Esophagus muscularis mucosa (tissue), 4 donors: ENCODE data around the gene KRT37. TPM values are rescaled to one million over a fixed set of nuclear protein-coding genes. Genes with fewer than 3 reads are reported as not detected.

Source experiments
- DNase-seq: peaks from one replicate; pipeline ENCODE4 v3.0.0-alpha.2; 2017; ENCODE audit errors: extremely low spot score
- H3K27ac ChIP-seq, 4 donors: fragments of 200-600 bp; sonication (generic); replicated peaks in 1 of 4; 1 replicate in 3 of 4; 2 replicates in 1 of 4; pipeline ENCODE4 v1.5.1; 2016 to 2019; ENCODE audit warnings: mild to moderate bottlenecking in 1 of 4
- H3K27me3 ChIP-seq, 4 donors: fragments of 200-600 bp; sonication (generic); one replicate each; pipeline versions ENCODE4 v1.5.1 to v1.6.0; 2016 to 2019
- H3K36me3 ChIP-seq, 4 donors: fragments of 200-600 bp; sonication (generic); one replicate each; pipeline ENCODE4 v1.5.1; 2016 to 2019
- H3K4me1 ChIP-seq, 4 donors: fragments of 200-600 bp; sonication (generic); one replicate each; pipeline ENCODE4 v1.5.1; 2016 to 2019
- H3K4me3 ChIP-seq, 4 donors: fragments of 200-600 bp; sonication (generic); 1 replicate in 2 of 4; 2 replicates in 2 of 4; pipeline ENCODE4 v1.5.1; 2016 to 2019; ENCODE audit warnings: mild to moderate bottlenecking in 4 of 4, moderate library complexity in 1 of 4
- H3K9me3 ChIP-seq, 4 donors: fragments of 200-600 bp; sonication (generic); 1 replicate in 3 of 4; 2 replicates in 1 of 4; pipeline ENCODE4 v1.5.1; 2016 to 2019
- CTCF ChIP-seq, 3 experiments: fragments of 200-600 bp in 2 of 3; fragments of 450-650 bp in 1 of 3; sonication (generic) in 2 of 3; IDR thresholded peaks; one replicate each; pipeline ENCODE4 v1.5.1; 2017 to 2019; ENCODE audit warnings: antibody characterized with exemption in 3 of 3, mild to moderate bottlenecking in 2 of 3, moderate library complexity in 1 of 3
- EP300 ChIP-seq: sonication (generic); formaldehyde crosslinking; IDR thresholded peaks from one replicate; pipeline ENCODE4 v1.6.1; 2017; ENCODE audit warnings: antibody characterized with exemption
- POLR2A ChIP-seq: fragments of 450-650 bp; IDR thresholded peaks from one replicate; pipeline ENCODE4 v1.6.1; 2017; ENCODE audit warnings: antibody characterized with exemption, moderate library complexity, mild to moderate bottlenecking, low read depth
- POLR2AphosphoS5 ChIP-seq, 2 donors: sonication (generic); formaldehyde crosslinking; IDR thresholded peaks; one replicate each; pipeline ENCODE4 v1.6.1; 2017; ENCODE audit warnings: antibody characterized with exemption in 2 of 2
- WGBS: methylation state at CpG from one replicate; pipeline ENCODE4 v1.1.5; 2018; 5-methylcytosine and 5-hydroxymethylcytosine counted together
- intact Hi-C: fragments of 100-400 bp; cut with DNase I; formaldehyde crosslinking; loops from one replicate; pipeline ENCODE4 v1.15.1; 2023
- total RNA-seq, 4 donors: library from RNA; depleted of rRNA; stranded (reverse); fragments of >200 nt; gene quantifications; one replicate each; pipeline versions ENCODE4 v1.1.0 to v1.2.1, GENCODE V29; 2016

The KRT37 gene
- total RNA-seq, 4 donors from 2014 or later, result not detected

- intact Hi-C loops, result no loop called here
- Histone ChIP-seq H3K4me3 (no peak overlapping the region), H3K27me3 (no peaks in the 10 kb centered on the region), H3K4me1 (no peaks in the 10 kb centered on the region), H3K27ac (no peak overlapping the region), H3K9me3 (no peaks in the 10 kb centered on the region), H3K36me3 (no peaks in the 10 kb centered on the region)
- TF ChIP-seq CTCF (IDR thresholded peaks at IDR 0.05) (no peak), POLR2AphosphoS5 (IDR thresholded peaks at IDR 0.05) (no peak), EP300 (no peak)
- 80% methylated on average over 10 of the region's 10 CpGs for WGBS
- DNase-seq, result no peak
These were observed 30.6 kb downstream of the KRT37 start for GRCh38 chr17:41393826-41394225.

GRCh38 chr17:41393294-41393693 lies 31.1 kb downstream of the KRT37 start:
- no peak overlapping the region for H3K4me3 ChIP-seq
- no peaks in the 10 kb centered on the region for H3K4me1 ChIP-seq
- no peak for TF ChIP-seq EP300
- H3K27me3 ChIP-seq, result no peaks in the 10 kb centered on the region
- intact Hi-C loops, result no loop called here
- 60% methylated on average over 5 of the region's 5 CpGs for WGBS
- H3K36me3 ChIP-seq, result no peaks in the 10 kb centered on the region
- no peak overlapping the region for H3K27ac ChIP-seq
- H3K9me3 ChIP-seq, result no peaks in the 10 kb centered on the region
- DNase-seq, result no peak

- WGBS, result 94% methylated on average over 1 of the region's 1 CpG
- no peak overlapping the region for H3K27ac ChIP-seq
- intact Hi-C loops, result no loop called here
- no peaks in the 10 kb centered on the region for H3K27me3 ChIP-seq
- no peaks in the 10 kb centered on the region for H3K36me3 ChIP-seq
- DNase-seq, result no peak
- H3K4me1 ChIP-seq, result no peaks in the 10 kb centered on the region
- H3K9me3 ChIP-seq, result peaks cover 0 to 5% (median 1%) of the 10 kb centered on the region in 4 donors
- TF ChIP-seq CTCF (IDR thresholded peaks at IDR 0.05) (no peak), POLR2A (no peak), EP300 (no peak), POLR2AphosphoS5 (IDR thresholded peaks at IDR 0.05) (no peak)
- H3K4me3 ChIP-seq, result no peak overlapping the region
These were observed 32.1 kb downstream of the KRT37 start for GRCh38 chr17:41392278-41392677.

- H3K27me3 ChIP-seq, result no peaks in the 10 kb centered on the region
- no peak for DNase-seq
- no peak overlapping the region for H3K4me3 ChIP-seq
- no peak overlapping the region for H3K27ac ChIP-seq
- WGBS, result 73% methylated on average over 2 of the region's 2 CpGs
- no peaks in the 10 kb centered on the region for H3K36me3 ChIP-seq
- H3K4me1 ChIP-seq, result no peaks in the 10 kb centered on the region
- peaks cover 0 to 10% (median 8%) of the 10 kb centered on the region in 4 donors for H3K9me3 ChIP-seq
- intact Hi-C loops, result no loop called here
- TF ChIP-seq CTCF (IDR thresholded peaks at IDR 0.05) (no peak), POLR2A (no peak), EP300 (no peak), POLR2AphosphoS5 (IDR thresholded peaks at IDR 0.05) (no peak)
These were observed 32.9 kb downstream of the KRT37 start for GRCh38 chr17:41391535-41391934.

- intact Hi-C loops, result no loop called here
- TF ChIP-seq POLR2A, result no peak
- TF ChIP-seq CTCF (IDR thresholded peaks at IDR 0.05), result no peak
- TF ChIP-seq POLR2AphosphoS5 (IDR thresholded peaks at IDR 0.05), result no peak
- no peak for TF ChIP-seq EP300
- Histone ChIP-seq H3K36me3 (no peaks in the 10 kb centered on the region), H3K4me3 (no peak overlapping the region), H3K27ac (no peak overlapping the region), H3K27me3 (no peaks in the 10 kb centered on the region), H3K9me3 (peaks cover 0 to 15% (median 13%) of the 10 kb centered on the region in 4 donors), H3K4me1 (no peaks in the 10 kb centered on the region)
- DNase-seq, result no peak
- WGBS, result 81% methylated on average over 7 of the region's 7 CpGs
These were observed 33.9 kb downstream of the KRT37 start for GRCh38 chr17:41390411-41390938.
